Measurements from ENCODE around the gene TPX2.

TPX2 gene

DNA sequence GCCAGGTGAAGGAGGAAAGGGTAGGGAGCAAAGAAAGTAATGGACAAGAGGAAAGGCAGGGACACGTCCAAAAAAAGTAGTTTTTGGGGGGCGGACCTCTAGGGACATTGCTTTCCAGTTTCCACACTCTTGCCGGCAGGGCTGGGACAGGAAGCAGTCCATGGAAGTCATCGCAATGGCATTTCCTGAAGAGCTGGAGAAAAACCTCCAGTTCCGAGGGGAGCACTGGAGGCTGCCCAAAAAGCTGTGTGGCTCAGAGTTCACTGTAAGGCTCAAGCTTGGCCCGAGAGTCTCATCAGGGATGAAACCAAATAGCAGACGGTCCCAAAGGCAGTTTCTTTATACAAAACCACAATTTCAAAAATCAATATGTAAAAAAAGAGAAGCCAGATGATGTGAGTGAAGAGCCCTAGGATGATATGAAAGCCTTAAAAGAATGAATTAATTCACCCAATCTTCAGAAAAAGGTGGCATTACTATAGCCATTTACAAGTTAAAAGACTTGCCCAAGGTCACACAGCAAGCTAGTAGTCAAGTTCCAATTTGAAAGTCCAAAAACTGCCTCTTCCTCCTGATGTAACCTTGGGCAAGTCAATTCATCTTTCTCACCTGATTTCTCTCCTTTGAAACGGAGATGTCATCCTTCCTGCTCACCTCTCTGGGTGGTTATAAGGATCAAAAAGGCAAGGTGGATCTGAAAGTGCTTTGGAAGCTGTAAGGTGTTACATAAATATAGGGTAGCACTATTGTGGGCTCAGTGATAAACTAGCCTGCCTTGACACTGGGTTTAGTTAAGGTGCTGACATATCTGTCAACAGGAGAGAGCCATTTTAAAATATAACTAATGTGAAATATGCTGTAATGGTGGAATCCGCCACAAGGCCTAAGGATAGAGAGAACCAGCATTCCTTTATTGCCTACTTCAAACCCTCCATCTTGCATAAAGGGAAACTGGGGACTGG, 25.5 kb upstream of the TPX2 start:
- peak overlapping the region; percentile 87 for H2BK5ac ChIP-seq (ENCODE audit: low read length)
- H4K8ac ChIP-seq (ENCODE audit: low read depth, low read length), result no peak overlapping the region
- peak overlapping the region; percentile 77 for H3K56ac ChIP-seq (ENCODE audit: low read length)
- peak overlapping the region; percentile 78 for H3K18ac ChIP-seq (ENCODE audit: low read length)
- H2AK5ac ChIP-seq (ENCODE audit: low read length), result no peak overlapping the region
- no CpG with 5 or more reads among the region's 9 CpGs for WGBS (ENCODE audit: extremely low coverage, insufficient coverage, low lambda C conversion rate)
- H3K4ac ChIP-seq (ENCODE audit: low read depth, low read length), result peak overlapping the region; percentile 92
- H3K4me2 ChIP-seq (ENCODE audit: low read length), result no peak overlapping the region
- DNase-seq, result peak; percentile 90
- peak overlapping the region; percentile 45 for H2BK120ac ChIP-seq (ENCODE audit: low read depth, low read length)
- H3K23ac ChIP-seq (ENCODE audit: low read length), result no peak overlapping the region
- H3K4me3 ChIP-seq (ENCODE audit: low read length), result no peak overlapping the region
- peaks cover 2% of the 10 kb centered on the region for H3K79me1 ChIP-seq (ENCODE audit: low read length)
- peaks cover 17% of the 10 kb centered on the region for H3K79me2 ChIP-seq (ENCODE audit: control insufficient read depth, insufficient read depth, low read length)
- no peak overlapping the region for H2BK15ac ChIP-seq (replicated peaks; ENCODE audit: low read depth)
- no peaks in the 10 kb centered on the region for H3K27me3 ChIP-seq (ENCODE audit: insufficient read depth, low read length, poor library complexity)
- peak overlapping the region; percentile 26 for H4K5ac ChIP-seq (ENCODE audit: low read length)
- peak overlapping the region; percentile 77 for H3K27ac ChIP-seq (ENCODE audit: low read depth, low read length)
- peaks cover 17% of the 10 kb centered on the region for H3K4me1 ChIP-seq (ENCODE audit: control insufficient read depth, low read depth, low read length)
- H3K36me3 ChIP-seq (ENCODE audit: control insufficient read depth, insufficient read depth, low read length), result no peaks in the 10 kb centered on the region
- peak overlapping the region; percentile 7 for H3K9ac ChIP-seq (ENCODE audit: low read length)

DNA sequence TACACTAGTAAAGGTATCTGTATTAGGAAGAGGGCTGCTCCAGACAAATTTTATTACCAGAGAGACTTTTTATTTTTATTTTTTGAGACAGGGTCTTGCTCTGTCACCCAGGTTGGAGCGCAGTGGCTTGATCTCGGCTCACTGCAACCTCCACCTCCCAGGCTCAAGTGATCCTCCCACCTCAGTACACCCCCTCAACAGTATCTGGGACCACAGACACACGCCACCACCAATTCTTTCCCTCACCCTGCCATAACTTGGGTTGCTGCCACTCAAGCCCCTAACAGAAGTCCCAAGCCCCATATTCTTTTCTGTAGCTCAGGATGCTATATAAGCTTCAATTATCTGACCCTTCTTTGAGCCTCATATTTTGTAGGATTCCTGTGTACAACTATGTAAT, 23.3 kb upstream of the TPX2 start:
- Histone ChIP-seq H4K8ac (ENCODE audit: low read depth, low read length) (no peak overlapping the region), H3K9ac (ENCODE audit: low read length) (no peak overlapping the region), H3K27me3 (ENCODE audit: insufficient read depth, low read length, poor library complexity) (no peaks in the 10 kb centered on the region), H2BK15ac (replicated peaks; ENCODE audit: low read depth) (no peak overlapping the region), H3K4me2 (ENCODE audit: low read length) (no peak overlapping the region), H2BK120ac (ENCODE audit: low read depth, low read length) (no peak overlapping the region), H2AK5ac (ENCODE audit: low read length) (no peak overlapping the region), H3K27ac (ENCODE audit: low read depth, low read length) (no peak overlapping the region), H4K5ac (ENCODE audit: low read length) (no peak overlapping the region), H3K79me1 (ENCODE audit: low read length) (peaks cover 4% of the 10 kb centered on the region), H3K36me3 (ENCODE audit: control insufficient read depth, insufficient read depth, low read length) (no peaks in the 10 kb centered on the region), H3K4me1 (ENCODE audit: control insufficient read depth, low read depth, low read length) (peaks cover 26% of the 10 kb centered on the region), H3K79me2 (ENCODE audit: control insufficient read depth, insufficient read depth, low read length) (peaks cover 22% of the 10 kb centered on the region), H3K56ac (ENCODE audit: low read length) (no peak overlapping the region), H3K4ac (ENCODE audit: low read depth, low read length) (no peak overlapping the region), H3K23ac (ENCODE audit: low read length) (no peak overlapping the region), H3K4me3 (ENCODE audit: low read length) (no peak overlapping the region), H3K18ac (ENCODE audit: low read length) (no peak overlapping the region), H2BK5ac (ENCODE audit: low read length) (no peak overlapping the region)
- no peak for DNase-seq
- WGBS (ENCODE audit: extremely low coverage, insufficient coverage, low lambda C conversion rate), result no CpG with 5 or more reads among the region's 3 CpGs

DNA sequence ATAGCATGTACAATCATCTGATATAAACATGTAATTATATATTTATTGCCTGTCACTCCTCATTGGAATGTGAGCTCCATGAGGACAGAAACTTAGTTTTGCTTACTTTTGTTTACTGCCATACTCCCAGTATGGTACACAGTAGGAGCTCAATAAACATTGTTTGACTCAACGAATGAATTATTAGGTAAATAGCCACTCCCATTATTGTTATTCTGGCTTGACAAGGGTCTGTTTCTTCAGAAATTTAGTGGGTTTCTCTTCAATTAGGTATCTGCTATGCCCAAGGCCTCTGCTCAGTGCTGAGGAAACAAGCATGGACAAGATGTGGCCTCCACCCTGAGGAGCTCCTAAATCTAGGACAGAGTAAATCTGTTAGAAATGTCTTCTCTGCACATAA, 22.7 kb upstream of the TPX2 start:
- no peak overlapping the region for H2BK120ac ChIP-seq (ENCODE audit: low read depth, low read length)
- H3K4me2 ChIP-seq (ENCODE audit: low read length), result no peak overlapping the region
- no peak overlapping the region for H2AK5ac ChIP-seq (ENCODE audit: low read length)
- no peak overlapping the region for H2BK15ac ChIP-seq (replicated peaks; ENCODE audit: low read depth)
- H3K23ac ChIP-seq (ENCODE audit: low read length), result no peak overlapping the region
- H3K4me3 ChIP-seq (ENCODE audit: low read length), result no peak overlapping the region
- H3K4ac ChIP-seq (ENCODE audit: low read depth, low read length), result no peak overlapping the region
- no peak overlapping the region for H2BK5ac ChIP-seq (ENCODE audit: low read length)
- WGBS (ENCODE audit: extremely low coverage, insufficient coverage, low lambda C conversion rate), result no CpG with 5 or more reads among the region's 1 CpG
- H3K9ac ChIP-seq (ENCODE audit: low read length), result no peak overlapping the region
- H3K4me1 ChIP-seq (ENCODE audit: control insufficient read depth, low read depth, low read length), result peaks cover 32% of the 10 kb centered on the region
- H3K18ac ChIP-seq (ENCODE audit: low read length), result no peak overlapping the region
- no peaks in the 10 kb centered on the region for H3K27me3 ChIP-seq (ENCODE audit: insufficient read depth, low read length, poor library complexity)
- peaks cover 9% of the 10 kb centered on the region for H3K79me1 ChIP-seq (ENCODE audit: low read length)
- no peak overlapping the region for H4K8ac ChIP-seq (ENCODE audit: low read depth, low read length)
- H3K56ac ChIP-seq (ENCODE audit: low read length), result no peak overlapping the region
- no peak overlapping the region for H3K27ac ChIP-seq (ENCODE audit: low read depth, low read length)
- no peak for DNase-seq
- H3K79me2 ChIP-seq (ENCODE audit: control insufficient read depth, insufficient read depth, low read length), result peaks cover 27% of the 10 kb centered on the region
- H4K5ac ChIP-seq (ENCODE audit: low read length), result no peak overlapping the region
- no peaks in the 10 kb centered on the region for H3K36me3 ChIP-seq (ENCODE audit: control insufficient read depth, insufficient read depth, low read length)

- Histone ChIP-seq H3K56ac (ENCODE audit: low read length) (no peak overlapping the region), H4K5ac (ENCODE audit: low read length) (no peak overlapping the region), H3K9ac (ENCODE audit: low read length) (no peak overlapping the region), H2BK15ac (replicated peaks; ENCODE audit: low read depth) (no peak overlapping the region), H4K8ac (ENCODE audit: low read depth, low read length) (no peak overlapping the region), H2BK120ac (ENCODE audit: low read depth, low read length) (no peak overlapping the region), H3K4me2 (ENCODE audit: low read length) (no peak overlapping the region), H3K27ac (ENCODE audit: low read depth, low read length) (no peak overlapping the region), H2AK5ac (ENCODE audit: low read length) (no peak overlapping the region), H3K79me2 (ENCODE audit: control insufficient read depth, insufficient read depth, low read length) (peaks cover 32% of the 10 kb centered on the region), H3K4me3 (ENCODE audit: low read length) (no peak overlapping the region), H2BK5ac (ENCODE audit: low read length) (no peak overlapping the region), H3K79me1 (ENCODE audit: low read length) (peaks cover 8% of the 10 kb centered on the region), H3K23ac (ENCODE audit: low read length) (no peak overlapping the region), H3K4me1 (ENCODE audit: control insufficient read depth, low read depth, low read length) (peaks cover 32% of the 10 kb centered on the region), H3K27me3 (ENCODE audit: insufficient read depth, low read length, poor library complexity) (no peaks in the 10 kb centered on the region), H3K18ac (ENCODE audit: low read length) (peak overlapping the region; percentile 25), H3K4ac (ENCODE audit: low read depth, low read length) (no peak overlapping the region), H3K36me3 (ENCODE audit: control insufficient read depth, insufficient read depth, low read length) (no peaks in the 10 kb centered on the region)
- no CpG with 5 or more reads among the region's 5 CpGs for WGBS (ENCODE audit: extremely low coverage, insufficient coverage, low lambda C conversion rate)
- no peak for DNase-seq
Measured at GRCh38 chr20:31716818-31717477, 22.1 kb upstream of the TPX2 start.

DNA sequence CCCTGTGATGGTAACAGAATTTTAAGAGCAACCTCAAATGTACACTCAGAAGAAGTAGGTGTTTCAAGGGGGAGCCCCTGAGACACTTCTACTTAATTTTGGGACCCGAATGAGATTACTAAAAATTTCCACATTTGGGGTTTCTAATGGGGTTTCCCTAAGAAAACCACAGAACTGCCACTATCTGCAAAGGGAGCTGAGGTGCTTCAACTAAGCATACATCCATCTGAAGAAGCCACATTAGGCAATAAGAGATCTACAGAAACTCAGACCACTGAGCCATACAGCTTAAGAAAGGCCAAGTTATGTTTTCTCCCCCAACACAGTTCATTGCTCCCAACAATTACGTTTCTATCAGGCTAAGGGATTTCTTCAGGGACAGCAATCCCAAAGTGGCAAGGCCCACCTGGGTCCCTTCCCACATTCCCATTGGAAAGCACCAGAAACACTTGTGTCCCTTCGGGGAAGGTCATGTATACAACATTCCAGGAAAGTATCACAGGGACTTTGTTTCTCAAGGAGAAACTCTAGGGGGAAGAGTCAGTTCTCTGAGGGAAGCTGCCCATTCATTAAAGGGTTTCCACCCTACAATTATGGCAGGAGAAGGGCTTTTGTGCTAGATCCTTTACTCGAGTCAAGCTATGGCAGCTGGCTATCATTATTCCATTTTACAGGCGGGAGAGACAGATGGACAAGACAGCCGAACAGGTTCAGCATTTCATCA, 21.4 kb upstream of the TPX2 start:
- H4K8ac ChIP-seq (ENCODE audit: low read depth, low read length), result no peak overlapping the region
- no peak overlapping the region for H2AK5ac ChIP-seq (ENCODE audit: low read length)
- no peak overlapping the region for H3K4me3 ChIP-seq (ENCODE audit: low read length)
- no peak overlapping the region for H2BK120ac ChIP-seq (ENCODE audit: low read depth, low read length)
- peaks cover 7% of the 10 kb centered on the region for H3K79me1 ChIP-seq (ENCODE audit: low read length)
- no peak overlapping the region for H2BK15ac ChIP-seq (replicated peaks; ENCODE audit: low read depth)
- no peak for DNase-seq
- no peak overlapping the region for H3K23ac ChIP-seq (ENCODE audit: low read length)
- no peak overlapping the region for H3K27ac ChIP-seq (ENCODE audit: low read depth, low read length)
- no peak overlapping the region for H3K4me2 ChIP-seq (ENCODE audit: low read length)
- H3K4ac ChIP-seq (ENCODE audit: low read depth, low read length), result no peak overlapping the region
- no CpG with 5 or more reads among the region's 6 CpGs for WGBS (ENCODE audit: extremely low coverage, insufficient coverage, low lambda C conversion rate)
- H2BK5ac ChIP-seq (ENCODE audit: low read length), result no peak overlapping the region
- H3K79me2 ChIP-seq (ENCODE audit: control insufficient read depth, insufficient read depth, low read length), result peaks cover 30% of the 10 kb centered on the region
- no peaks in the 10 kb centered on the region for H3K27me3 ChIP-seq (ENCODE audit: insufficient read depth, low read length, poor library complexity)
- H3K18ac ChIP-seq (ENCODE audit: low read length), result peak overlapping the region; percentile 25
- H3K56ac ChIP-seq (ENCODE audit: low read length), result no peak overlapping the region
- no peak overlapping the region for H4K5ac ChIP-seq (ENCODE audit: low read length)
- H3K36me3 ChIP-seq (ENCODE audit: control insufficient read depth, insufficient read depth, low read length), result no peaks in the 10 kb centered on the region
- peaks cover 26% of the 10 kb centered on the region for H3K4me1 ChIP-seq (ENCODE audit: control insufficient read depth, low read depth, low read length)
- no peak overlapping the region for H3K9ac ChIP-seq (ENCODE audit: low read length)

Data from mesendoderm (in vitro differentiated cells).